Astrocyte of the spinal cord (primary cell): ENCODE data around the gene TRMT61A.
"Not testable (repeated sequence)": the region's sequence is repeated elsewhere in the genome, so short reads cannot be mapped to it uniquely, and the experiment has no call there.

Experiments used
- DNase-seq: peaks from one replicate; pipeline ENCODE4 v3.0.0; 2011; ENCODE audit warnings: low read depth, low spot score
- H3K4me3 ChIP-seq: 2 replicates; pipeline ENCODE4 v1.5.1; 2011; ENCODE audit warnings: low read depth, mild to moderate bottlenecking, low read length, moderate library complexity
- in situ Hi-C: cut with HindIII; loops from 2 replicates; pipeline ENCODE4 v1.10.0; 2017; ENCODE audit warnings: low sequenced_read_pairs
- TF ChIP-seq, protein P1 (sequence below): IDR thresholded peaks from 2 replicates; pipeline ENCODE4 v1.5.1; 2012; ENCODE audit warnings: low read depth, mild to moderate bottlenecking, low read length, inconsistent platforms

TRMT61A gene

DNA sequence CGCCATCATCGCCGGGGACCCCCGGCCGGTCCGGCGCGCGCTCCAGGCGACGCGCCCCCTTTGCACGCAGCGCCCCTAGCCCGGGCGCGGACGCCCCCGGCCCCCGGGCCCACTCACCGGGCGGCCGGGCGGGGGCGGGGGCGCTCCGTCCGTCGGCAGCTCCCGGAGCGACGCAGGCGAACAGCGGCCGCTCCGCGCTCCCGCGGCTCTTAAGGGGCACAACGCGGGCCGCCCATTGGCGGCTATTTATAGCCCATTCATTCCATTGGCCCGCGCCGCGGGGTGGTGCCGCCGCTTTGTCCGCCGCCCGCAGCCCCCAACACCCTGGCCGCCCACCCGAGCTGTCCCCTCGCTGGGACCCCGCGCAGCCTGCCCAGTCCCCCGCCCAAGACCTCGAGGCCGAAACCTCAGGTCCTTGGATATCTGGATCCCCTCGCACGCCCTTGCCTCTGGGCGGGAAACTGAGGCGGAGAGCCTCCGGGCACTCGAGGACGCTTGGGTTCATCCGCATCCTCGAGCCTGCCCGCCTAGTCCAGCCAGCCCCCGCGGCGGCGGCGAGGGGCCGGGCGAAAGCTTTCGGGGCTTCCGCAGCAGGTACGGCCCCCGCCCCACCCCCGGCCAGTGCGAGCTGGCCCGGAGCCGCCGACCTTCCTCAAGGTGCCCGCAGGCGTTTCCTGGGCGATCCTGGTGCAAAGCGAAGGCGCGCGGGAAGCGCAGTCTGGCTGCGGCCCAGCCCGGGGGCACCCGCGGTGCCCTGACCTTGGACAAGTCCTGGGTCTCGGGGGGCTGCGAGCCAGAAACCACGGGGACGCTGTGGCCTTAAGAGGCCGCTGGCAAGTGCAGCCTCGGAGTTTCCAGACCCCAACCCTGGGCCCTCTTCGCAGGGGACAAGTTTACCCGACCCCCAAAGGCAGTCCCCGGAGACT is 6.1 kb upstream of the TRMT61A start, which contains the start of gene CKB:
Gene CKB, minus strand, starts transcription at position 182 of the 926 bp plus-strand sequence. CDS start 337 bp downstream, outside the sequence.
- H3K4me3 ChIP-seq: peak within 1 kb of the TSS; percentile 21
- TF ChIP-seq, protein P1, sequence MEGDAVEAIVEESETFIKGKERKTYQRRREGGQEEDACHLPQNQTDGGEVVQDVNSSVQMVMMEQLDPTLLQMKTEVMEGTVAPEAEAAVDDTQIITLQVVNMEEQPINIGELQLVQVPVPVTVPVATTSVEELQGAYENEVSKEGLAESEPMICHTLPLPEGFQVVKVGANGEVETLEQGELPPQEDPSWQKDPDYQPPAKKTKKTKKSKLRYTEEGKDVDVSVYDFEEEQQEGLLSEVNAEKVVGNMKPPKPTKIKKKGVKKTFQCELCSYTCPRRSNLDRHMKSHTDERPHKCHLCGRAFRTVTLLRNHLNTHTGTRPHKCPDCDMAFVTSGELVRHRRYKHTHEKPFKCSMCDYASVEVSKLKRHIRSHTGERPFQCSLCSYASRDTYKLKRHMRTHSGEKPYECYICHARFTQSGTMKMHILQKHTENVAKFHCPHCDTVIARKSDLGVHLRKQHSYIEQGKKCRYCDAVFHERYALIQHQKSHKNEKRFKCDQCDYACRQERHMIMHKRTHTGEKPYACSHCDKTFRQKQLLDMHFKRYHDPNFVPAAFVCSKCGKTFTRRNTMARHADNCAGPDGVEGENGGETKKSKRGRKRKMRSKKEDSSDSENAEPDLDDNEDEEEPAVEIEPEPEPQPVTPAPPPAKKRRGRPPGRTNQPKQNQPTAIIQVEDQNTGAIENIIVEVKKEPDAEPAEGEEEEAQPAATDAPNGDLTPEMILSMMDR: no peak
- in situ Hi-C loops: no loop called here
- DNase-seq: no peak

DNA sequence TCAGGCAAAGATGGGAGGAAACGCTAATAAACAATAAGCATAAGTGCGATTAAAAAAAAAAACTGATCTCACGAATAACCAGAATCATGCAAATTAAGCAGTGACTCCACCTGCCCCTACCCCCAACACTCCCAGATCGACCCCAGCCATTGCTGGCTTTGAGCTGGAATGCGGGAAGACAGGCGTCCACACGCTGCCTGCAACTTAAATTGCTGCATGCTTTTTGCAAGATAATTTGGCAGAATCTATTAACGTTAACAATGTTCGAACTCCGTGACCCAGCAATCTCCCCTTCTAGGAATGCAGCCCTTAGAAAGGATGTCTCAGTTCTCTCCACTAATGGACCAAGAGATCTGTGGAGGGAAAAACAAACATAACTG is 5.4 kb upstream of the TRMT61A start:
- in situ Hi-C loops: no loop called here
- TF ChIP-seq, protein P1: no peak
- no peak for DNase-seq
- H3K4me3 ChIP-seq: no peak overlapping the region

DNA sequence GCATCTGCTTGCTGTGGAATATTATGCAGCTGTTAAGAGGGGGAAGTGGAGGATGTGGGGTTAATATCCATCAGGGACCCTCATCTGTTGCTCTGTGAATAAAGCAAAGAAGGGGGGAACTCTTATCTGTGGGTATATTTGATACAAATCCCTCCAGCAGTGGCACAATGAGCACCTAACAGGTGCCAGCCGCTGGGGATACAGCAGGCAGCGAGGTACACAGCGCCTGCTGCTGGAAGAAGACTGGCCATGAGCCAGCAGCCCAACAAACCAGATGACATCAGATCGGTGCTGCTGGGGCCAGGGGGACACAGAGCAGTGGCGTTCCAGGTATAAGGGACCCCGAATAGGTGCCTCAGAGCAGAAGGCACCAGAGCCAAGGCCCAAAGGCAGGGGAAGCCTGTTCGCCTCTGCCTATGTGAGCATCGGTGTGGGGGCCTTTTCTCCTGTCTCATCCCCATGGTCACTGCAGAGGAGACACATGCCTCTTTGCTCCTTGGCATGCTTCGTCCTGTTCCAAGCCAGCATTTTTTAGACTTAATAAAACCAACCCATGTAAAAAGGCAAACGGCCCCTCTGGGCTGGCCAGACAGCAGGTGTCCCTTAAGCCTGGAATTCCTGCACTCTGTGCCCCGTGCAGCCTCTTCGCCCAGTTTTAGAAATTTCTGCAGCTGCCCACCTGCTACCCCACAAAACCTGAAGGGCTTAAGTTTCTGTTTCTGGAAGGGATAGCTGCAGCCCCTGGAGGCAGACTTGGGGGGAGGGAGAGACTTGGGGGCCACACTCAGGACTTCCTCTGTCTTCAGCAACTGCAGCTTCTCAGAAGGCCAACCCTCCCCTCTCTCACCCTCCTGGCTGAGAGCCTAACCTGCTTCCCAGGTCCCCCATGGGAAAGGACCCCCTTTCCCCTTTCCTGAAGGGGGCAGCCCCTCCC is 4.7 kb upstream of the TRMT61A start:
- no peak for DNase-seq
- TF ChIP-seq, protein P1: no peak
- H3K4me3 ChIP-seq: no peak overlapping the region
- in situ Hi-C loops: no loop called here

DNA sequence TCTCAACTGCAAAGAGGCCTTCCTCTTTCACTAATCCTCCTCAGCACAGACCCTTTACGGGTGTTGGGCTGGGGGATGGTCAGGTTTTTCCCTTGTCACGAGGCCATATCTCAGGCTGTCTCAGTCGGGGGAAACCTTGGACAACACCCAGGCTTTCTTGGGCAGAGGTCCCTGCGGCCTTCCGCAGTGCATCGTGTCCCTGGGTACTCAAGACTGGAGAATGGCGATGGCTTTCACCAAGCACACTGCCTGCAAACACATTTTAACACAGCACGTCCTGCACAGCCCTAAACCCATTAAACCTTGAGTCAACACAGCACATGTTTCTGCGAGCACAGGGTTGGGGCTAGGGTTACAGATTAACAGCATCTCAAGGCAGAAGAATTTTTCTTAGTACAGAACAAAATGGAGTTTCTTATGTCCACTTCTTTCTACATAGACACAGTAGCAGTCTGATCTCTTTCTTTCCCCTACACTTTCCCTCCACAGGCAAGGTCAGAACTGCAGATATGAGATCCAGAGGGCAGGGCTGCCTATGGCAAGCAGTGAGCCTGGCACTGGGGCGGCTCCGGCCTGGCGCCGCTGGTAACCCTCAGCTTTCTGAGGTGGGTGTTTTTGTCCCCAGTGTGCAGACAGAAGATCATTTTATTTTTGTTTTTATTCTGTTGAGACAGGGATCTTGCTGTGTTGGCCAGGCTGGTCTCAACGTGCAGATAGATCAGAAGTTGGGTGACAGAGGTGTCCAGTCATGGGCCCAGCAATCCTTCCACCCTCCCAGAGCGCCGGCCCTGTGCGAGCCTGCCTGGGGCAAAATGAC is 3.4 kb upstream of the TRMT61A start:
- H3K4me3 ChIP-seq, DNase-seq, in situ Hi-C loops: not testable (repeated sequence)

DNA sequence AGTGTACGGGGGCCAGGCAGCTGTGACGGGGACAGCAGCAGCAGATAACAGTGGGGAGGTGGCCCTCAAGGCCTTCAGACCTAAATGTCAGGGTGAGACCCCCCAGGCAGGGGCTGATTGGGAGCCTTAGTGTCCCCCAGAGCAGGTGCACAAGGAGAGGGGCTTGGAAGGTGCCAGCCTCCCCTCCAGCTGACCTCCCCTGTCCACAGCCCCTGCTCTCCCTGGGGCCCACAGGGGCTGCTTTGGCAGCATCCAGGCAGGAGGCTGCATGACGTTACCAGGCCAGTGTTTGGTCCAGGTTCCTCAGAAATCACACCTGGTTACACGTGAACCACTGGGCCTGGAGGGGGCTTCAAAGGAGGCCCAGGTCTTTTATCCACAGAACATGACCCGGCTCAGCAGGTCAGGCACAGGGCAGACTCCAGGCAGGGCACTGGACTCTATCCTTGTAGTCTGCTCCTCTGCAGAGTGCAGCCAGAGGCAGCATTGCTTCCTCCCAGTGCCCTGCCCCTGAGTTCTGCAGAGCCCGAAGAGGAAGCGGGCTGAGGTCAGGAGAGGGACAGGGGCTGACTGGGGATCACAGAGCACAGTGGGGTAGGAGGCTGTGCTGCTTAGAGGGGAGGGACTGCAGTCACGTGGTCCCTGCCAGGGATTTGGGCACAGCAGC is 2.6 kb upstream of the TRMT61A start:
- in situ Hi-C loops: no loop called here
- no peak overlapping the region for H3K4me3 ChIP-seq
- DNase-seq: no peak

DNA sequence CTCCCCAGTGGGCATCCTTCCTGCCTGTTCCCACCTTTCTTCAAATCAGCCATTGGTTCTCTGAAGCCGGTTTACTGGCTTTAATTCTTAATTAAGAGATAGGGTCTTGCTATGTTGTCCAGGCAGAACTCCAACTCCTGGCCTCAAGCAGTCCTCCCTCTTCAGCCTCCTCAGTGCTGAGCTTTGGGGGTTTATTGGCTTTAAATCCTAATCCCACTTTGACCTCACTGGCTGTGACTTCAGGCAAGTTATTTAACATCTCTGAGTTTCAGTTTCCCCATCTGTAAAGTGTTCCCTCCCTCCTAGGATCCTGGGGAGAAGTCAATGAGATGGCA is 2.1 kb upstream of the TRMT61A start:
- H3K4me3 ChIP-seq: no peak overlapping the region
- DNase-seq: no peak
- in situ Hi-C loops: no loop called here
- TF ChIP-seq, protein P1: no peak

More for the DNA sequence above, 2.6 kb upstream of the TRMT61A start:
- TF ChIP-seq, protein P1: no peak
